Measurements from ENCODE around the gene RALGPS1. TPM values are rescaled to one million over a fixed set of nuclear protein-coding genes. Genes with fewer than 3 reads are reported as not detected.
A peak's percentile ranks its signal among the peaks of the same experiment; 100 is the strongest.

The RALGPS1 gene
- total RNA-seq, 1 donor from 2014 or later: 15.1 TPM

DNA sequence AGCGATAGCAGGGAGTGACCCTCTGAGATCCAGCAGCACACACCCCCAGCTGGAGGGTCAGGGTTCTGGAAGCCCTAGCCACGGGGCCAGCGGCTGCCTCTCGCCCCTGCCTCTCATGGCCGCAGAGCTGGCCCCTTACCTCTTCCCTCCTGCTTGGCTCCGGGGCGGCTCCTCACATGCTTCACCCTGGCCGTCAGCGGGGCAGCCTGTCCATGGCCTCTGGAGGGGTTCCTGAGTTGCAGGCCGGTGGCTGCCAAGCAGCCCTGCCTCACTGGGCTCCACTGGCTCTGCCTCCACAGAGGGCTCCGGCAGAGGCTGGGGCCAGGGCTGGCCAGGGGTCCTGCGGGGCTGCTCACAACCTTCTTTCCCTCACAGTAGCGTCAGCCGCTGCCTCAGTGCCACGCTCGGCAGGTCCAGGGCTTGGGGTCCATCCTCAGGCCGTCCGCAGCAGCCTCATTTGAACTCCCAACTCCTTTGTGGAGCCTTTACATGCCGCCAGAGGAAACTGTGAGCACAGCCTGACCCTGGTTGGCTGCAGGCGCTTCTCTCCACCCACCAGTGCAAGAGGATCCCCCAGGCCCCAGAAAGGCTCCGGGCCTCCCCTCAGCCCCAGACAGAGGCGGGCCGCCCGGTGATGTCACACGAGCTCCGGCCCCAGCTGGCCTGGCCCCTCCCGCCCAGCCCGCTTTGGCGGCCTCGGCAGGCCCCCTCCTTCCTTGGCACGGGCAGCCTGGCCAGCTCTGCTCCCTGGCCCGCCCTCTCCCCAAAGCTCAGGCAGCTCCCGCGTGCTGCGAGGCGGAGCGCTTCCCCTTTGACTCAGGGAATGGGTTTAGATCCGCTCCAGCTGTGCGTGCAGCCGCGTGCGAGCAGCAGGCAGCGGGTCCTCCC lies 207.8 kb downstream of the RALGPS1 start, which contains the start of gene ANGPTL2:
Gene ANGPTL2, minus strand, starts transcription at position 460 of the 888 bp plus-strand sequence. CDS start 13,904 bp downstream, outside the sequence.
- DNase-seq (ENCODE audit: low spot score) (peak; percentile 94), ATAC-seq (peak; percentile 92)
- intact Hi-C loops (cut with DNase I): no loop called here

DNA sequence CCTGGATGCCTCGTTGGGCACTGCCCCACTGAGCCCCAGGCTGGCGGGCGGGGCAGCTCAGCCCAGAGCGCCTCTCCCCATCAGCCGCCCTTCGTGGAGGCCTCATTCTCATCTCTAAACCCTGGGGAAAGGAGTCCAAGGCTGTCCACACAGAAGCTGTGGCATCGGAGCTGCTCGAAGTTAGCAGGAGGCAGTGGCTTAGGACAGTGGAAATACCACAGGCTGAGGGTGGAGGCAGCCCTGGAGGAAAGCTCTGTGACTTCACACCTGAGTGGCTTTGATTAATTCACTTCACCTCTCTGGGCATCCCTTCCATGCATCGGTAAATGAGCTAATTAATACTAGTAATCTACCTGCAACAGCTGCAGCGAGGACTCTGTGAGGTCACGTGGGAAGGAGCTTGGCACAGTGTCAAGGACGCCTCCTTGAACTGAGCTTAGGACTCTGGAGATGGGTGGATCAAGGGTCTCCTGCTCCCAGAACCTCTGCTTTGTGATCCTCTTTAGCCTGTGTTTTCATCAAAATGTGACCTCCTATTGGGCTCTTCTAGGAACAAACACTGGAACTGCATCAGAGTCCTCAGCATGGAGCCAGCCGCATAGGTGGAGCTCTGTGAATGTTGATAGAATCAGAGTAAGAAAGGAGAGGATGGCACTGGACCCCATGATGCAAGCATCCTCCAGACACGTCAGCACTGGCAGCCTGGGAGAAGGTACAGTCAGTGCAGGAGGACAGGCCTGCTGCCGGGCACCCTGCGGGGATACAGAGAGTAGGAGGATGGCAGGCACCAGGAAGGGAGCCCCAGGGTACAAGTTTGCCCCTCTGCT lies 208.7 kb downstream of the RALGPS1 start:
- intact Hi-C loops (cut with DNase I): no loop called here
- ATAC-seq (no peak), DNase-seq (ENCODE audit: low spot score) (peak; percentile 83)

- DNase-seq (ENCODE audit: low spot score) (peak; percentile 64), ATAC-seq (peak; percentile 11)
- intact Hi-C loops (cut with DNase I): no loop called here
Observed at GRCh38 chr9:127124111-127124531, 209.5 kb downstream of the RALGPS1 start.

GRCh38 chr9:127124792-127125191 lies 210.2 kb downstream of the RALGPS1 start:
- DNase-seq (ENCODE audit: low spot score): peak; percentile 27

GRCh38 chr9:127126971-127127370 lies 212.4 kb downstream of the RALGPS1 start:
- intact Hi-C loops (cut with DNase I): no loop called here
- ATAC-seq: no peak
- DNase-seq (ENCODE audit: low spot score): no peak

More at GRCh38 chr9:127124792-127125191, 210.2 kb downstream of the RALGPS1 start:
- intact Hi-C loops (cut with DNase I): no loop called here
- no peak for ATAC-seq

DNA sequence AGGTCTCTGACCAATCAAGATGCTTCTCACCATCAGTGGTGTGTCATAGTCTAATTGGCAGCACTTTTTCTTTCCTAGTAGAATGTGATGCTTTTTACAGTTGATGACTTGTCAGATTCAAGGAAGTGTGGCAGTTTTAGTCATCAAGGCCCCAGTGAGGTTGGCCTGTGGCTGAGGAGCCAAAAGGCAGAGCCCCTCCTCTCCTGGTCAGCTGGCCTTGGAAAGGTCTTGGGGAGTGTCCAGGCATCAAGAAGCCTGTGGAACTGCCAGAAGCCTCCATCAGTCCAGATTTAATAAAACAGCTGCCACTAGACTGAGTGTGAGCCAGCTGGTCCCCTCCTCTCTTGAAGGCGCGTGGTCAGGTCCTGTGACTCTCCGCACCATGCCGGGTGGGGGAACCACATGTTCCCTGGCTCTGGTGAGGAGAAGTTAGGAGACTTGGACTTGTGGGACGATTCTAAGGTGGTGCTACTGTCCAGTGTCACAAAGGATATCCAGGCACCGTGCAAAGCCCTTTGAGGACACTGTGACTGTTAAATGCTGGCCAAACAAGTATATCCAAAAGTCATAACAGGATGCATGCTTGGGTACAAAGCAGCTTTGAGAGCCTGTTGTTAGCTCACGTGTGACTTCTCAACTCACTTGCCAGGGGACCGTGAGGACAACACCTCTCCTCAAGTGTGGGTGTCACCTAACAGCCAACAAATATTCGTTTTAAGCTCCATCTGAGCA lies 213.9 kb downstream of the RALGPS1 start:
- DNase-seq (ENCODE audit: low spot score) (peak; percentile 69), ATAC-seq (peak; percentile 56)
- intact Hi-C loops (cut with DNase I): no loop called here

- intact Hi-C loops (cut with DNase I): no loop called here
- ATAC-seq (peak; percentile 54), DNase-seq (ENCODE audit: low spot score) (peak; percentile 47)
Observed at GRCh38 chr9:127129073-127129717, 214.6 kb downstream of the RALGPS1 start.

DNA sequence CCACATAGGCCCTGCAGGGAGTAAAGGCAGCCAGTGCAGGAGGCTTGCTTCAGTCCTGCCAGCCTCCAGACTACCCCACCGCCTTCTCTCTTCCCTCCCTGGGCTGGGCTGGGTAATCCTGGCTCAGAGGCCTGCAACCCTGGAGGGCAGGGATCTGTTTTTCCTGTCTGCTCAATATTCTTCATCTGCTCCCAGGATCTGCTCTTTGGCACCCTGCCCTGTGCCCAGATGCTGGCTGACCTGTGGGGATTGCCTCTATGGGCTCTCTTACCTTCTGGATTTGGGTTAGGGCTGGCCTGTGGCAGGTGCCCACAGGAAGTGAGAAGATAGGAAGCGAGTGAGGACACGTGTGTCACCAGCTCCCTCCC lies 215.1 kb downstream of the RALGPS1 start:
- DNase-seq (ENCODE audit: low spot score): peak; percentile 58
- intact Hi-C loops (cut with DNase I): no loop called here
- ATAC-seq: no peak

DNA sequence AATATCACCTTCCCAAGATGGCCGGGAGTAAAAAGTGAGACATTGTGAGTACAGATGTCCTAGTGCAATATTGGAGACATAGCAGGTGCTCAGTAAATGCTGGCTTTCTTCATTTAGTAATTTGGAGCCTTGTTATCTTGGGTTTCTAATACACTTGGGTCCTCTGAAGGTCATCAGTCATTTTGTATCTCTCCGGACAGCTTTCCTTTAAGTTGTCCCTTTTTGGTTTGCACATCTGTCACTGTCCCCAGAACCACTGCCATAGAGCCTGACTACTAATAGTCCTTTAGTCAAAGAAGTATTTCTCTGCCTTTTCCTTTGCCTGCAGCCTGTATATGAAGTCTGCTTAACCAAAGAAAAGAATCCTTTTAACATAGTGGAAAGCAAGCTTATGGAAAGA lies 215.7 kb downstream of the RALGPS1 start:
- intact Hi-C loops (cut with DNase I): no loop called here
- no peak for DNase-seq (ENCODE audit: low spot score)
- no peak for ATAC-seq

- ATAC-seq (peak; percentile 75), DNase-seq (ENCODE audit: low spot score) (peak; percentile 69)
- intact Hi-C loops (cut with DNase I): no loop called here
Observed at GRCh38 chr9:127130661-127131538, 216.3 kb downstream of the RALGPS1 start.

GRCh38 chr9:127131871-127132270 lies 217.3 kb downstream of the RALGPS1 start:
- ATAC-seq: no peak
- intact Hi-C loops (cut with DNase I): no loop called here
- DNase-seq (ENCODE audit: low spot score): peak; percentile 41

- peak; percentile 58 for DNase-seq (ENCODE audit: low spot score)
- no peak for ATAC-seq
- intact Hi-C loops (cut with DNase I): no loop called here
Observed at GRCh38 chr9:127132375-127132774, 217.8 kb downstream of the RALGPS1 start.

DNA sequence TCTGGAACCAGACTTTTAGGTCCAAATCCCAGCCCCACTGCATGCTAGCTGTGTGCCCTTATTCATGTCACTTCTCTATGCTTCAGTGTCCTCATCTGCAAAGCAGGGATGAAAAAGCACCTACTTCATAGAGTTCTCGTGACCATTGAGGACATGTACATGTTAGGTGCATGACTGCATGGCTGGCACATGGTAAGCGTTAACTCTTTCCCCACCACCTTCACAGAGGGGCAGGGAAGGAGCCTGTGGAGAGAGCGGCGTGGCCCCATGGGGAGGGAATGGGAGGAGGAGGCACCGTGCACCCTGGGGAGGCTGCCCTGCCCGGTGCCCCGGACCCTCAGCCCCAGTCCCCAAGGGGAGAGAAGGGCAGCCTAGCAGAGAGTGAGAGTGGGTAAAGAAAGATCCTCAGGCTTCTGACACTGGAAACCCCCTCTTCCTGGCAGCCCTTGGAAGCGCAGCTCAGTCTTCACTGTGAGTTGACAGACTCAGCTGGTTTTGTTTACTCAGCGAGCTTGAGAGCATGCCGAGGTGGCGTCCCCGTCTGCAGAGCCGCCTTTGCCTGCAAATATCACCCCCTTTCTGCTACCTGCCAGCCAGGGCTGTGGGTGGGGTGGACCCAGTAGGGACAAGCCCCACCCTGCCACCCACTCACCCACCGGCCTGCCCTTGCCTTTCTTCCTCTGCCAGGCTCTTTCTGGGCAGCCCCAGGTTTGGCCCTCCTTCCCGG lies 218.5 kb downstream of the RALGPS1 start:
- intact Hi-C loops (cut with DNase I): no loop called here
- ATAC-seq (peak; percentile 6), DNase-seq (ENCODE audit: low spot score) (peak; percentile 62)

DNA sequence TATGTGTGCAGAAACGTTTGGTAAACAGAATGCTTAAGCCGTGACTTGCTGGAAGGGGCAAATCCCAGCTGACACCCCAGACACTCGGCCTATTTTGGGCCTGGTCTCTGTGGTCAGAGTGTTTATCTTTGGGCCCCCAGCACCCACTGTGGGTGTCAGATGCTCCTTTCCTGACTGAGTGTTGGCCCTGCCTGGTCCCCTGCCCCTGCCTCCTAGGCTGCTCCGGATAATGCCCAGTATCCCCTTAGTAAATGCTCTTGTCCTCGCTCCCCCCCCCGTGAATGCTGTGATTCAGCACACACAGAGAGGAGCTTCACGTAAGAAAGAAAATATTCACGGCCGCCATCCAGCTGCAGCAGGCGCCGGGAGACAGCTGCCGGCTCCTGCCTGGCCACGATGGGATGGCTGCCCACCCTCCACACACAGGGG lies 219.2 kb downstream of the RALGPS1 start:
- DNase-seq (ENCODE audit: low spot score) (peak; percentile 65), ATAC-seq (peak; percentile 71)
- intact Hi-C loops (cut with DNase I): no loop called here

DNA sequence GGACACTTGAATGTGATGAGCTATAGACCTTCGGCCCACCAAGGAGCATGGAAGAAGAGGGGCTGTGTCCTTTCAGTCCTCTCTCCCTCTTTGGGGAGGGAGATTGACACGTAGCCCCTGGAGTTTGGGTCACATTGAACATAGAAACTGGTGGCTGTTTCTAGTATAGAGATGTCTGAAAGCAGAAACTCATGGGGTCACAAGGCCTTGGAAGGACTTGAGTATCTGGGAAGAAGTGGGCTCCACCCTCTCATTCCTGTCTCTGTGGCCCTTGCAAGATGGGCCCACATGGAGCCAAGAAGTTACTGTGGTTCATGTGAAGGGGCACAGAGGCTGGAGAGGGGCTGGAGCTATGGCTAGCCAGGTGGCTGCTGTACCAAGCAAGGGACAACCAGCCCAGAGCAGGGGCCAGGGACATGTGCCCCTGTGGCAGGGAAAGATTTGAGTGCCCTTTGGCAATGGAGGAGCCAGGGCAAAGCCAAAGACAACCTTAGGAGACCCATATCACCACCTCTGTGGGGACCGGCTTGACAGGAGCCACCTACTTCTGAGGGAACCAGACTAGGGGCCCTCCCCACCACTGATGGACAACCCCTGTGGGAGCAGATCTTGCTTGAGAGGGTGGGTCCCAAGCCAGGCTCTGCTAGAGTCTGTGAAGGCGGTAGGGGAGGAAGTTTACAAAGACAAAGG lies 220.6 kb downstream of the RALGPS1 start:
- DNase-seq (ENCODE audit: low spot score): peak; percentile 48
- intact Hi-C loops (cut with DNase I): no loop called here
- ATAC-seq: no peak

DNA sequence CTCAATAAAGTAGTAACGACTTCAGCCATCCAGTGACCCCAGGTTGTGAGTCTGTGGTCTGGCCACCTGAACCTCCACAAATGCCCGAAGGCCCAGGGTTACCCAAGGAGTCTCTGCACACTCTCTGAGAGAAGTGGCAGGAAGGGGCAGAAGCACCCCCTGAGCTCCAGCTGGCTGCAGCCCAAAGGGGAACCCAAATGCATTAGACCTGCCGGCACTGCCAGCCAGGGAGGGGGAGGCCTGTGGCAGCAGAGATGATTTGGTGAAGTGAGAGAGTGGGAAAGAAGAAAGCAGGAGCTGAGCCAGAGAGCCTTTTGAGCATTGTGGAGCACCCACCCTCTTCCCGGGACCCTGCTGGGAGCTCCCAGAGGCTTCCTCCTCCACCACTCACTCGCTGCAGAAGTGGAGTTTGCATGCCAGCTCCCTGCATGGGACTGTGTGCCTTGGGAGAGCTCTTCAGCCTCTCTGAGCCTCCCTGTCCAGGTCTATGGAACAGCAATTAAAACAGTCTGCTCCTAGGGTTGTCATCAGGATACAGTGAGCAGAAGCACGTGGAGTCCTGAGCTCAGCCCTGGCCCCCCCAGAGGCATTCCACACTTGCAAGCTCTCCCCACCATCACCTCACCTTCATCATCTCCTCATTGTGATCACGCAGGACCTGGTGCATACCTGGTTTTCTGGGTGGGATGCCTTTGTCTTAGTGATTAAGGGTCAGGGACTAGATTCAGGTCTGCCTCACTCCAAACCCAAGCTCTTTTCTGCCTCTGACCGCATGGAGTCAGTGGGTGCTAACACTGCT lies 221.7 kb downstream of the RALGPS1 start:
- DNase-seq (ENCODE audit: low spot score): peak; percentile 44
- intact Hi-C loops (cut with DNase I): no loop called here

More for the DNA sequence above, 221.7 kb downstream of the RALGPS1 start:
- no peak for ATAC-seq

Measured in sciatic nerve (tissue), 2 donors.